DLD1 (cell line): ENCODE measurements around the gene PTX3.

Experiments
- in situ Hi-C: cut with HindIII; loops from 2 replicates; pipeline ENCODE4 v1.10.0; 2017; ENCODE audit warnings: low sequenced_read_pairs

The PTX3 gene

GRCh38 chr3:157471064-157471463 lies 34.4 kb downstream of the PTX3 start:
- in situ Hi-C loops, result no loop called here

DNA sequence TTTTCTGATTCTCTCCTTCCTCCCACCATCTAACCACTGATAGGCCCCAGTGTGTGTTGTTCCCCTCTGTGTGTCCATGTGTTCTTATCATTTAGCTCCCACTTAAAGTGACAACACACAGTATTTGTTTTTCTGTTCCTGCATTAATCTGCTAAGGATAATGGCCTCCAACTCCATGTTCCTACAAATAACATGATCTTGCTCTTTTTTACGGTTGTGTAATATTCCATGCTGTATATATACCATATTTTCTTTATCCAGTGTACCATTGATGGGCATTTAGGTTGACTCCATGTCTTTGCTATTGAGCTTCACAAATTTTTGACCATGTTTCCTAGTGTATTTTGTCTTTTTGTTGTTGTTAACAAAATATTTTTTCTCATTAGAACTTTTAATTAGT lies 36.0 kb downstream of the PTX3 start:
- in situ Hi-C loops, result no loop called here

- in situ Hi-C loops, result no loop called here
Measured at GRCh38 chr3:157475921-157476414, 39.3 kb downstream of the PTX3 start.

- in situ Hi-C loops, result no loop called here
Measured at GRCh38 chr3:157477441-157477840, 40.8 kb downstream of the PTX3 start.

GRCh38 chr3:157479464-157480243 lies 43.0 kb downstream of the PTX3 start:
- in situ Hi-C loops, result no loop called here

DNA sequence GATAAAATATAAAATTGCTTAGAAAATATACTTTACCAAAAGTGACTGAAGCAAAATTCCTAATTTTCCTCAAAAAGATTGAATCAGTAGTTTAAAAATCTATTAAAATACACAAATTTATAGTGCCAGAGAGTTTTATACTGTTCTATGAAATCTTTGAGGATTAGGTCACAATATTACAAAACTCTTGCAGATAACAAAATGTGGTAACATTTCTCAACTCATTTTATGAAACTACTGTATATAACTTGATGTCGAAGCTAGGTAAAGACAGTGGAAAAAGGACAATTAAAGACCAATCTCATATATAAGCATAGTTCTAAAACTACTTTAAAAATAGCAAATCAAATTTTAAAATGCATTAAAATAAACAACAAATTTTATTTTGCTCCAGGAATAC lies 50.7 kb downstream of the PTX3 start:
- in situ Hi-C loops, result no loop called here

DNA sequence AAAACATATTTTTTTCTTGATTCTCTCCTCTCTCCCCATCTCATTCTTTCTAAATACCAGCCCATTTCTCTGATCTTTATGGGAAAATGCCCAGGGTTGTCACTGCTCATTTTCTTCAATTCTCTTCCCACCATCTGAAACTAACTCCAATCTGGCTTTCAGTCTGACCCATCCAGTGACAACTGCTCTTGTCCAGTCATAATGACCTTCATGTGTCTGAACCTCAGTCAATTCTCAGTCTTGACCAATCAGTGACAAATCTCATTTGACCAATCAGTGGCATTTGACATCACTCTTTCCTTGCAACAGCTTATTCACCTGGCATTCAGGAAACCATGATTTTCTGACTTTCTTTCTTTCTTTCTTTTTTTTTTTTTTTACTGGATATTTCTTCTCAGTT lies 51.5 kb downstream of the PTX3 start:
- in situ Hi-C loops, result no loop called here

- in situ Hi-C loops, result no loop called here
Measured at GRCh38 chr3:157491136-157491535, 54.5 kb downstream of the PTX3 start.
